ENCODE results near the gene MLST8.

The MLST8 gene

DNA sequence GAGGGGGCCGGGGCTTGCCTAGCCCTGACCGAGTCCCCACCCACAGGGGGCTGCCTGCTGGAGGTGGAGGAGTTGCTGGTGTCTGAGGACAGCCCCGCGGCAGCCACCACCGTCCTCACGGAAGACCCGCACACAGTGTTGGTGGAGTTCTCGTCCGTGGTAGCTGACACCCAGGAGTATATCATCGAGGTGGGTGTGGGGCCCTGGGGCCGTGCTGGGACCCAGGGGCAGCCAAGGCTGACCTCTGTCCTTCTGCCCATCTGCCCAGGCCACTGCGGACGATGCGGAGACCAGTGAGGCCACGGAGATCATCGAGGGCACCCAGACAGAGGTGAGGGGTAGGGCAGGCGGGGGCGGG lies 29.5 kb downstream of the MLST8 start:
- TF ChIP-seq, protein P1, sequence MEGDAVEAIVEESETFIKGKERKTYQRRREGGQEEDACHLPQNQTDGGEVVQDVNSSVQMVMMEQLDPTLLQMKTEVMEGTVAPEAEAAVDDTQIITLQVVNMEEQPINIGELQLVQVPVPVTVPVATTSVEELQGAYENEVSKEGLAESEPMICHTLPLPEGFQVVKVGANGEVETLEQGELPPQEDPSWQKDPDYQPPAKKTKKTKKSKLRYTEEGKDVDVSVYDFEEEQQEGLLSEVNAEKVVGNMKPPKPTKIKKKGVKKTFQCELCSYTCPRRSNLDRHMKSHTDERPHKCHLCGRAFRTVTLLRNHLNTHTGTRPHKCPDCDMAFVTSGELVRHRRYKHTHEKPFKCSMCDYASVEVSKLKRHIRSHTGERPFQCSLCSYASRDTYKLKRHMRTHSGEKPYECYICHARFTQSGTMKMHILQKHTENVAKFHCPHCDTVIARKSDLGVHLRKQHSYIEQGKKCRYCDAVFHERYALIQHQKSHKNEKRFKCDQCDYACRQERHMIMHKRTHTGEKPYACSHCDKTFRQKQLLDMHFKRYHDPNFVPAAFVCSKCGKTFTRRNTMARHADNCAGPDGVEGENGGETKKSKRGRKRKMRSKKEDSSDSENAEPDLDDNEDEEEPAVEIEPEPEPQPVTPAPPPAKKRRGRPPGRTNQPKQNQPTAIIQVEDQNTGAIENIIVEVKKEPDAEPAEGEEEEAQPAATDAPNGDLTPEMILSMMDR (IDR thresholded peaks at IDR 0.05; ENCODE audit: low read depth, low read length), result no peak
- no peak overlapping the region for H3K4me3 ChIP-seq (replicated peaks in 1 of 2; ENCODE audit: low read depth in 2 of 2, low read length in 2 of 2)
- DNase-seq (ENCODE audit: low read depth in 2 of 2), result no peak

DNA sequence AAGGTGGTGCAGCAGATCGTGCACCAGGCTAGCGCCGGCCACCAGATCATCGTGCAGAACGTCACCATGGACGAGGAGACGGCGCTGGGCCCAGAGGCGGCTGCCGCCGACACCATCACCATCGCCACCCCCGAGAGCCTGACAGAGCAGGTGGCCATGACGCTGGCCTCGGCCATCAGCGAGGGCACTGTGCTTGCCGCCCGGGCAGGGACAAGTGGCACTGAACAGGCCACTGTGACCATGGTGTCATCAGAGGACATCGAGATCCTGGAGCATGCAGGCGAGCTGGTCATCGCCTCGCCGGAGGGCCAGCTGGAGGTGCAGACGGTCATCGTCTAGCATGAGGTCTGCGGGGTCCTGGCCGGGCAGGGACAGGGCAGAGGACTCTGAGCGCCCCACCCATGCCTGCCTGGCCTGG lies 30.0 kb downstream of the MLST8 start:
- H3K4me3 ChIP-seq (replicated peaks in 1 of 2; ENCODE audit: low read depth in 2 of 2, low read length in 2 of 2), result no peak overlapping the region
- TF ChIP-seq, protein P1 (IDR thresholded peaks at IDR 0.05; ENCODE audit: low read depth, low read length), result no peak
- no peak for DNase-seq (ENCODE audit: low read depth in 2 of 2)

DNA sequence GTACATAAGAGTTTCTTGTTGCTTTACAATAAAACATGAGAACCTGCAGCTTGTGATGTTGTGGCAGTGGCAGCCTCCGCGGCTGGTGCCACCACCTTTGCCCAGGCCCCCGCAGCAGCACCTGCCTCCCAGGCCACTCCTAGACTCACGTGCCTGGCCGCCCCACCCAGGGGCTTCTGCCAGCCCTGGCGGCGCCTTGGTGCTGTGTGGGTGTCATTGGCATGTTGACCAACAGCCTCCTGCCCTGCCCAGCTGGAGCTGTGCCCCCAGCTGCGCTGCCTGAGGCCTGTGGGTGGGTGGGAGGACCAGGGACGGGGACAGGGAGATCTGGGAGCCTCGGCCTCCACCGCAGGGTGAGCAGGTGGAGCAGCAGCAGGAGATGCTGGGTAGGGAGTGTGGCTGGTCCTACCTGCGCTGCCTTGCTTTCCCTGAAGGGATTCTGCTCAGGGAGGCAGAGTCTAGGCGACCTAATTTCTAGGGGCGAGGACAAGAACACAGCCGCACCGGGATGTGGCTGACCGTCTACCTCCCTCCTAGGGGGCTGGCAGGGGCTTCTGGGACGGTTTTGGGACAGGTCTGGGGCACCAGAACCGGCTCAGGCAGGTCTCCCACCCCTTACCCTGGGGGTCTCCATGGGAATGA lies 30.6 kb downstream of the MLST8 start:
- H3K4me3 ChIP-seq (replicated peaks in 1 of 2; ENCODE audit: low read depth in 2 of 2, low read length in 2 of 2), result no peak overlapping the region
- DNase-seq (ENCODE audit: low read depth in 2 of 2), result no peak
- TF ChIP-seq, protein P1 (IDR thresholded peaks at IDR 0.05; ENCODE audit: low read depth, low read length), result no peak

DNA sequence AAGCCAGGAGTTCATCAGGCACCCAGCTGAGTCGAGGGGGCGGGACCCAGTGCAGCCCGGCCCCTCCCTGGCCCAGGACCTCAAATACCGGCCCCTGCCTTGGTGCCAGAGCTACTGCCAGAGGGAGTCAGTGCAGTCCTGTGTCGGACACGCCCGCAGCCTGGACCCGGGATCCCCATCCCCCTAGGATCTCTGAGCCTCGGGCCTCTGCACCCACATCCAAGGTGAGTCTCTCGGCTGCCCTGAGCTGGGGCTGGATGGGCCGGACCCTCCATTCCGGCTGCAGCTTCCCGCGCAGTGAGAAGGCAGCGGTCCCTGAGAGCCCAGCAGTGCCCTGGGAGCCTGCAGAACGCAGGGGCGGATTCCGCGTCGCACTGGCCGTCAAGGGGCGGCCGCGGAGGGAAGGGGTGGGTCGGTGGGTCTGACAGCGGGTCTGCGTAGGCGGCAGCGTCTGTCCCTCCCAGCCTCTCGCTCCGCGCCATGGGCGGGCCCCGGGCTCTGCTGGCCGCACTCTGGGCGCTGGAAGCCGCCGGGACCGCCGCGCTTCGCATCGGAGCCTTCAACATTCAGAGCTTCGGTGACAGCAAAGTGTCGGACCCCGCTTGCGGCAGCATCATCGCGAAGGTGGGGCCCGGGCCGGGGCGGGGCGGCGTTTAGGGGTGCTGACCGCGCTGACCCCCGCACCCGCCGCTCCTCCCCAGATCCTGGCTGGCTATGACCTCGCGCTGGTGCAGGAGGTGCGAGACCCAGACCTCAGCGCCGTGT lies 31.3 kb downstream of the MLST8 start, which contains the start of gene DNASE1L2:
DNASE1L2 (plus strand) TSS at position 108 of the 765 bp plus-strand sequence; CDS start at position 481, 373 bp downstream.
- peak within 1 kb of the TSS; percentile 10 to 25 for H3K4me3 ChIP-seq (replicated peaks in 1 of 2; ENCODE audit: low read depth in 2 of 2, low read length in 2 of 2)
- DNase-seq (ENCODE audit: low read depth in 2 of 2), result no peak
- TF ChIP-seq, protein P1 (IDR thresholded peaks at IDR 0.05; ENCODE audit: low read depth, low read length), result no peak

DNA sequence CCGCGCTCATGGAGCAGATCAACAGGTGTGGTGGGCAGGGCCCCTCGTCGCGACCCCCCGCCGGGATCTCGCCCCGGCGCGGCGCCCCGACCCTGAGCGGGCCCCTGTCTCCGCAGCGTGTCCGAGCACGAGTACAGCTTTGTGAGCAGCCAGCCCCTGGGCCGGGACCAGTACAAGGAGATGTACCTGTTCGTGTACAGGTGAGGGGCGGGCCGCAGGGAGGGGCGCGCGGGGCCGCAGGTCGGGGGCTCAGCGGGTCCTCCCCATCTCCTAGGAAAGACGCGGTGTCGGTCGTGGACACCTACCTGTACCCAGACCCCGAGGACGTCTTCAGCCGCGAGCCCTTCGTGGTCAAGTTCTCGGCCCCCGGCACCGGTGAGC lies 31.8 kb downstream of the MLST8 start:
- TF ChIP-seq, protein P1 (IDR thresholded peaks at IDR 0.05; ENCODE audit: low read depth, low read length), result no peak
- H3K4me3 ChIP-seq (replicated peaks in 1 of 2; ENCODE audit: low read depth in 2 of 2, low read length in 2 of 2), result peak overlapping the region in 1 of 2 donors; percentile 17
- DNase-seq (ENCODE audit: low read depth in 2 of 2), result no peak

DNA sequence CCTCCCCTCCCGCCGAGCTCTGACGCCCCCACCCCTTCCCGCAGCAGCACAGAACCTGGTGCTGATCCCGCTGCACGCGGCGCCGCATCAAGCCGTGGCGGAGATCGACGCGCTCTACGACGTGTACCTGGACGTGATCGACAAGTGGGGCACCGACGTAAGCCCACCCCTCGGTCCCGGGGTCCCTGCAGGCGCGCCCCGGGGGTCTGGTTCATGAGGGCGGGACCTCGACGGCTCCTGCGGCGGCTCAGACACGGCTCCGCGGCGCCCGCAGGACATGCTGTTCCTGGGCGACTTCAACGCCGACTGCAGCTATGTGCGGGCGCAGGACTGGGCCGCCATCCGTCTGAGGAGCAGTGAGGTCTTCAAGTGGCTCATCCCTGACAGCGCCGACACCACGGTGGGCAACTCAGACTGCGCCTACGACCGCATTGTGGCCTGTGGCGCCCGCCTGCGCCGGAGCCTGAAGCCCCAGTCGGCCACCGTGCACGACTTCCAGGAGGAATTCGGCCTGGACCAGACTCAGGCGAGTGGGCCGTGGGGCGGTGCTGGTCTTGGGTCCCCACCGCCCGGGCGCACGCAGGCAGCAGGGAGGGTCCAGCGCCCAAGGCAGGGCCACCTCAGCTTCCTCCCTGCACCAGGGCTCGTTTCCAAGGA lies 32.4 kb downstream of the MLST8 start:
- H3K4me3 ChIP-seq (replicated peaks in 1 of 2; ENCODE audit: low read depth in 2 of 2, low read length in 2 of 2), result no peak overlapping the region
- TF ChIP-seq, protein P1 (IDR thresholded peaks at IDR 0.05; ENCODE audit: low read depth, low read length), result no peak
- DNase-seq (ENCODE audit: low read depth in 2 of 2), result no peak
